G401.6 (cell line): ENCODE measurements around the gene LIN52.

Experiments
- FAIRE-seq: peaks from 2 replicates; lab custom pipeline; 2012; peaks lifted over from hg19 to GRCh38; lab: Jason Lieb, UNC

Gene LIN52

DNA sequence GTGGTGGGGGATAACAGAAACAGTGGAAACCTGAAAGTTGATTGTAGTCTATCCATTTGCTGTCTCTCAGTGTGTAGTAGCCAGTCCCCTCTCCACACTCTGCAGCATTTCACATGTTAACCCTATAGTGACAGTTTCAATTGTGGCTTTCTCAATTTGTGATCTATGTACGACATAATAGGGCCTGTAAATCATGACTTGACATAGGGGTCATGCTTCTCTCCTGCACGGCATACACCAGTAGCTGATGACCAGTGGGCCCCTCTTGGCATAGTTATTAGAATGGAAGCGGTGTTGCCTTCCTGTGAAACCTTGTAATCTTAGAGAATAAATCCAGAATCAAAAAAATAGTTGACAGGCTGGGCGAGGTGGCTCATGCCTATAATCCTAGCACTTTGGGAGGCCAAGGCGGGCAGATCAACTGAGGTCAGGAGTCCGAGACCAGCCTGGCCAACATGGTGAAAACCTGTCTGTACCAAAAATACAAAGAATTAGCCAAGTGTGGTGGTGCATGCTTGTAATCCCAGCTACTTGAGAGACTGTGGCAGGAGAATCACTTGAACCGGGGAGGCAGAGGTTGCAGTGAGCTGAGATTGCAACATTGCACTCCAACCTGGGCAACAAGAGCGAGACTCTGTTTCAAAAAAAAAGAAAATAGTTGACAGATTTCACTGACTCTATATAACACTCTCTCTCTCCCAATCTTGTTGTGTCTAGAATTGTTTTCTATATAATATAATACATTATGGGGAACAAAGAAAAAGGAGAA lies 109.9 kb downstream of the LIN52 start:
- no peak for FAIRE-seq

DNA sequence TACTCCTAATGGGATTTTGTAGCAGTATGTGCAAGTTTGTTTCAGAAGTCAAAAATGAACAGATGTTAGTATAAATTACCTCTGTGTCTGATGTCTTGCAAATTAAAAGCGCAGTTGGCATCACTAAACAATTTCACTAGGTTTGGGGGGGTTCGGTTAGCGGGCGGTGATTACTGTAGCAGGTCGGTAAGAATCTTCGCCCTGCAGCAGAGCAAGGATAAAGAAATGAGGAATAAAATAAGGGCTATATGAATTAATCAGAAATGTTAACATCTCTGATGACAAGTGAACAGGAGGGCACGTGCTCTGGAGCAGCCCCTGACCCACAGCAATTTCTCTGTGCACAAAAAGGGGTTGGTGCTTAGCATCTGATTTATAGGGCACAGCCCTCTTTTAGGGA lies 110.9 kb downstream of the LIN52 start:
- no peak for FAIRE-seq

DNA sequence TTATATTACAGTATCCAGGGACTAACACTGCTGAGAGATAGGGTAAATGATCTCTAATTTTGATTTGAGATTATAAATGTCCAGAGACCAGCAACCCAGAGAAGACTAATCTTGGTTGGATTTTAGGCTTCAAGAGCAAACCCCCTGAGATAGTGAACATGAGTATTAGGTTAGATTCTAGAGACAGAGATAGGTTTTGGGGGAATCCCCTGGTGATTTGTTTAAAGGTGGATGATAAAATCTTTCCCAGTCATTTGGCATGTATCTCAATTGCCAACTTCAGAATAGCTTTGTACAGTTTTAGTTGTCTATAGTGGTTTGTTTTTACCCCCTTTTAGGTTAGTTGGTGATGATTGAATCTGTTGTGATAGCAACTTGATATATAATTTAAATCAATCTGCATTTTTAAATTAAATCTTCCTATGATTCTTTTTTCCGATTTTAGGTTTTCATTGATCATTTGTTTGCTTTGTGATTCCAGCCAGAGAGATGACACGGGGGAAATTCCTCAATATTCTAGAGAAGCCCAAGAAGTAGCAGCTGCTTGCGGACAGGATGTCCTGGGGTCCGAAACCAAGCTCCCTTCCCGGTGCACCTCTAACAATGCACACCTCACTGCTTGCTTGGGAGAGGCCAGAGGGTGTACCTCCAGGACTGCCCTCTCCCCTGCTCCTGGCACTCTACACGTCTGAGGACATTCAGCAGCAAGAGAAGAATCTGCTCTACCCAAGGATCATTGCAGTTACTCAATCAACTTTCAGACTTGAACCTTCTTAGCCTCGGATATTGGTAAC lies 113.9 kb downstream of the LIN52 start:
- FAIRE-seq = no peak

DNA sequence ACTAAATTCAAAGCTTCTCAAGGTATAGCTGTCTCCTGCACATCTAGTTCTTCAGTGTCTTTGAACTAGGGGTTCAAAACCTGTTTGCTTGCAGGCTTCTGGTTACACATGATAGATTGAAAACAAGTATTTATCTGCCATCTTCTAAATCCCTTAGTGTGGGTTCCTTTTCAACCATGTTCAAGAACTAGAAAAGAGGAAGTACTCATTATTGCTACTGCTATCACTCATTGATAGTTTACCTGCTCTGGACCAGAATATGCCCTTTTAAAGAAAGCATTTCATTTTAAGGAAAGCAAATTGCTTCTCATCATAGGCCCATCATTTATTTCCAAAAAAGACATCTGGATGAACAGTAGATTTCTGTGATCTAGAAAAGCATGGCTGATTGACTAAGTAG lies 117.4 kb downstream of the LIN52 start:
- FAIRE-seq = no peak

DNA sequence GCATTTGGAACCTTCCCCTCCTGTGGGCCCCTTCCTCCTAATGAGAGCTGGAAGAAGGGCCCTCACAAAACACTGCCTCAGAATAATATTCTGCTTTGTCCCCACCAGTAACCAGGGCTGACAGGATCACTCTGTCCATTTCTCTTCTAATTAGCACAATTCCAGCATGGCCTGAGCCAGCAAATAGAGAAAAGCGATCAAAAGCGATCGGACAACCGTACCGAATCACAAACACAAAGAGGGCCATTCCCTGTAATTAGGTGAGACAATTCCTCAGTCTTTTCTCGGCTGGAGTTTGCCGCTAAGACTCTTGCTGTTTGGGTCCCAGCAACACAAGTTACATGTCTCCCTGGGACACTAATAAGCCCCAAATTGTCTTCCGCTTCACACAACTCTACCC lies 118.9 kb downstream of the LIN52 start:
- no peak for FAIRE-seq

DNA sequence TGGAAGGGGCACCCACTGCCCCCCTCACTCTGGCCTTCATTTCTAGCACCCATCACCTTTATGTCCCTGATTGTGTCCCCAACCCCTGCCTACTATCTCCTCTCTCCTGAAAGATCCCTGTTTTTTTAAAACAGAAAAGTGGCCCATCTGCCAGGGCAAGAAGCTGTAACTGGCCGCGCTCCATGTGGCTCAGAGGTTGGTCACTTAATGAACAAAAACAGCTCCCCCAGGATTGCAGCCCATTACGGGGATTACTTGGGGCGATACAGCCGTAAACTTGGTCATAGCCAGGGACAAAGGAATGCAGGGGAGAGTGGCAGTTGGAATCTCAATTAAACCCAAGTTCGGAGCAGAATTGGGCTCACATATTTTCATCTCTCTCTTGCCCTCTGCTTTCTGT lies 119.7 kb downstream of the LIN52 start:
- no peak for FAIRE-seq

DNA sequence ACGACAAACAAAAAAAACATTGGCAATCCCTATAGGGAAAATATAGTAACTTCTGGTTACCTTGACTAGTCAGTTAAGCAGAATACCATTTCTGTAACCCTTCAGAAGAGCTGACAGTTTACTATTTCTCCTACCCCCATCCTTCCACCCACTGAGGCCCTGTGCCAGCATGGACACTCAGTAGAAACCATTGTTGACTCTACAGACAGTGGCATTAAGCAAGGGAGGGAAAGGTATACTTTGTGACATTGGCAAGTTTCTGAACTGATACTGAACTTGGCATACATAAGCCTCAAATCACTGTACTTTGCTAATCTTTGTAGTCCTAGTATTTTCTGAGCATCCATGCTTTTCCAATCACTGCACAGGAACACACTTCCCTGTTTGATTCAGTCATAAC lies 121.1 kb downstream of the LIN52 start:
- FAIRE-seq = no peak

DNA sequence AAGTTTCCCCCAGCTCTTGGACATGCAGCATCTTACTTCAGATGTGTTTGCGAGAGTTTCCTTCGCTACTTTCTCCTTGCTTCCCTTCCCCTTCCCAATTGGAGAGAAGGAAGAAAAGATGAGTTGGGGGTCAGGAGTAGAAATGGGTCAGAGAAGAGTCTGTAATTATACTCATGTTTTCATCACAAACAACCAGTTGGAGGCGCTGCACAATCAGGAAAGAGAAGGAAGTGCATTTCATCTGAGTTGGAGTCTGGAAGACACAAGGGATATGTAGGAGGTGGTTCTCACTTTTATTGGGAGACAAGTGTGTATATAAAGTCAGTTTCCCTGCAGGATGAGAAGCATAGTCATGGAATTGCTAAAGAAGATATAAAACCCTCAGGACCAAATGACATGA lies 123.2 kb downstream of the LIN52 start:
- FAIRE-seq = peak; percentile 28

DNA sequence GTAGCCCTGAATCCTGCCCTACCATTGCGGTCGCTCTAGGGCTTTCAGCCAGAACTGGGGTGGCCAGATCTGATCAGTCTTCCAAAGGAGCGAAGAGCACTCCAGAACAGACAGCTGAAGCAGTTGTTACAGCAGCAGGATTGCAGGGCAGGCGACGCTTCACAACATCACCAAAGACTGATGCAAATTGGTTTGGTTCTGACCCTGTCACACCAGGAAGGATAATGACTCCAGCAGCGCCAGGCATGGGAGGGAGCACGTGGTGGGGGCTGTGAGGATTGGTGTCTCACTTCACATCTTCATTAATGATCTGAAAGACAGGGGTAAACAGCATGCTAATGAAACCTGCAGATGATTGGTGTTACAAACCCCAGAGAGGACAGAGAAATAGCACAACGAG lies 123.9 kb downstream of the LIN52 start:
- no peak for FAIRE-seq

DNA sequence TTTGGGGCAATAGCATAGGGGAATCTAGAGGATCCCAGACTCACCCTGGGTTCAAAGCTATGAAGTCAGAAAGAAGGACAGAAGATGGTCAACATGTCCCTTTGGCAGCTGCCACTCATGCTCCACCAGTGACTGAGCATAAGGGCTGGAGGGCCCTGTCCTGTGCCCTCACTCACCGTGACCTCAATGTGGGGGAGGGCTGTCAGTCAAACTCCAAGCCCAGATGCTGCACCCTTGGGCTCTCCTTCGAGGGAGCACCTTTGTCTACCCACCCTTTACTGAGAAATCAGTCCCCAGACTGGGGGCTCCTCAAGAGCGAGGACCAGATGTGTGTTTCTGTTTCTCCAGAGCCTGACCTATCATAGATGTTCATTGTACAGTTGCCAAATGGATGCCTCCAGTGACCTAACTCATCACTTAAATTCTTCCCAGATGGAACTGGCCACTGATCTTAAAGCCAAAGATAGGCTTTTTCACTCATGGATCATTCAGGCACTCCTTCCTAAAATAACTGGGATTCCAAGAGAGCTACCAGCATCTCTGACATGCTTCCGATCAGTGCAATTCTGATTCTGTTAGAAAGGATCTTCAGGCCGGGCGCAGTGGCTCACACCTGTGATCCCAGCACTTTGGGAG lies 127.3 kb downstream of the LIN52 start:
- no peak for FAIRE-seq

DNA sequence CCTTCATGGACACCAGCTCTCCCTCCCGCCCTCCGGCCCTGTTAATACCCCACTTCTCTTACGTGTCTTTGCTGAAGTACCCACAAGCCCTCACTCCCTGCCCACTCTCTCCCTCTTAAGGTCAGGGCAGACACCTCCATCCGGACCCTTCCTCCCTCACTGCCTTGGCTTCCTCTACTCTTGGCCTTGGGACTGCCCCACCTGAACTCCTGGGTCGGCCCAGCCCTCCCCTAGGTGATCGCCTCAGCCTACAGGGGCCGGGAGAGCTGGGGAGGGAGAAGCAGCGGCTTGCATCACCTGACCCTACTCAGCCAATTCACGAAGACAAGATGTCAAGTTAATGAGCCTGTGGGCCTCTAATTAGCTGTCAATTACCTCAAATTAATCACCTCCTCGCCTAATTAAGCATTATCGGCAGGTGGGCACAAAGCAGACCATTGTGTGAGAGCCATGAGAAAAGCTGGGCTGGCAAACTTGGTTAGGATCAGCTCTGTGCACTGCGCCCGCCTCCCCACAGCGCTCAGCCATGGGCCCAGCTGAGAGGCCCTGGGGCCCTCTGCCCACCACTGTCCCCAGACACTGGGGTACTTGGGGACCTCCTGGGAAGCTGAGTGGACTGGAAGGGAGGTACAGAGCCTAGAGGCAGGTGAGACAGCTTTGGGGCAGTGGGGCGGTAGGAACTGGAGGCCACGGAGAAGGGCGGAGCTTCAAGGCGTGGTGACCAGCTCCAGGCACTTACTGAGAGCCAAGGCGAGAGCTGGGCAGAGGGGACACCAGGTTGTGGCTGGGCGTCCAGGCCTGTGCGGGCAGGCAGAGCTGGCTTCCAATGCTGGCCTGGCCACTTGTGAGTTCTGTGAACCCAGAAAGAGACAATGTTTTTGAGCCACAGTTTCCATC lies 129.4 kb downstream of the LIN52 start:
- FAIRE-seq = no peak

DNA sequence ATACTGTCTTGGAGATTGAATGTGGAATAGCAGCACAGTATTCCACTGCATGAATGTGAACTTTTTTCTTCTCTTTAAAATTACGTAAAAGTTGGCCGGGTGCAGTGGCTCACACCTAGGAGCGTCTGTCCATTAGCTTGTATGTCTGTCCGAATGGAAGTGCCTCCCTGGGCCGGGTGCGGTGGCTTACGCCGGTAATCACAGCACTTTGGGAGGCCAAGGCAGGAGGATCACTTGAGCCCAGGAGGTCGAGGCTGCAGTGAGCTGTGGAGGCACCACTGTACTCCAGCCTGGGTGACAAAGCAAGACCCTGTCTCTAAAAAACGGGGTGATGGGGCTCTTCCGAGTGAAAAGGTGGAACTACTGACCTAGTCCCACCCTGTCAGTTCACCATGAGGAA lies 131.9 kb downstream of the LIN52 start:
- FAIRE-seq = no peak

DNA sequence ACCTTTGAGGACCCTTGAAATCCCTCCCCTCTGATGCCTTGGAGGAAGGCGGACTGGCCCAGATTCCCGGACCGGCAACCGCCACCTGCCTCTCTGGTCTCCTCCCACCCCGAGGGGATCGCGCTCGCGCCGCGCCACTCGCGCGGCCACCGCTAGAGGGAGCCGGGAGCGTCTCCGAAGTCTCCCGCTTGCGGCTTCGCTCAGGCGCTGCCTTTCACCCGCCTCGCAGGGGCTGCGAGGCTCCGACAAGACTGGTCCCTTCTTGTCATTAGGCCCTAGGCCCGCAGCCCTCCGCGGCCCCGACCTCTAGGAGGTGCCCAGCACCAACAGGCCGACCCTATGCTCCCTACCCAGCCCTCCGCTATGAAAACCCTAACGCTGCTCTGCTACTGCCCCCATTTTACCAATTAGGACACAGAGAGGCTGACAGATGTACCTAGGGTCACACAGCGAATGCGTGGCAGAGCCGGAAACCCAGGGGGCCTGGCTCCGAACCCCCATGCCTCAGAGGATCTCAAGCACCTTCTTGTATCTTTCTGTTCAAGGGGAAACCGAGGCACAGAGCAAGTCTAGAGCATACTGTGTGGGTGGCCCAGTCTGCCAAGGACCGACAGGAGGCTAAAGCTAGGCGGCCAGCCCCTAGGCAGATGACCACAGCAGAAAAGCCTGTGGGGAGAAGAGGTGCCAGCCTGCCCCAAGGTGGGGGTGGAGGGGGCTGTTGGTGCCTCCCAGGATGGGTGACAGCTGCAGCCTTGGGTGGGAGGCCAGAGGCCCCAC lies 133.1 kb downstream of the LIN52 start:
- FAIRE-seq = no peak

DNA sequence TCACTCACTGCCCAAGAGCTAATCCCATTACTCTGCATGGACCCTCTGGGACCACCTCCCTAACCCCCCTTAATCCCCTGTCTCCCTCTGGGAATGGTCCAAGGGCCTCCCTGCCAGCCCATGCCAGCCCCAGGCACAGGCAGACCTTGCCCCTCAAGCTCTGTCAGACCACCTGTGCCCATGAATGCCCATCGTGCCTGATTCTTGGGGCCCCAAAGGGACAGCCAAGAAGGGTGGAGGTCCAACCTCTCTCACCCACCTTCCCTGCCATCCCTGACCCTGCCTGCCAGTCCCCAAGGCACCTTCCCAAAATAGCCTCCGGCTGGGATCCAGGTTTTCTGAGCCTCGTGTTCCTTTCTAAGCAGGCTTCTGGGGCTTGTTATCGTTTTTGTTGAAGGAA lies 133.7 kb downstream of the LIN52 start:
- FAIRE-seq = no peak

DNA sequence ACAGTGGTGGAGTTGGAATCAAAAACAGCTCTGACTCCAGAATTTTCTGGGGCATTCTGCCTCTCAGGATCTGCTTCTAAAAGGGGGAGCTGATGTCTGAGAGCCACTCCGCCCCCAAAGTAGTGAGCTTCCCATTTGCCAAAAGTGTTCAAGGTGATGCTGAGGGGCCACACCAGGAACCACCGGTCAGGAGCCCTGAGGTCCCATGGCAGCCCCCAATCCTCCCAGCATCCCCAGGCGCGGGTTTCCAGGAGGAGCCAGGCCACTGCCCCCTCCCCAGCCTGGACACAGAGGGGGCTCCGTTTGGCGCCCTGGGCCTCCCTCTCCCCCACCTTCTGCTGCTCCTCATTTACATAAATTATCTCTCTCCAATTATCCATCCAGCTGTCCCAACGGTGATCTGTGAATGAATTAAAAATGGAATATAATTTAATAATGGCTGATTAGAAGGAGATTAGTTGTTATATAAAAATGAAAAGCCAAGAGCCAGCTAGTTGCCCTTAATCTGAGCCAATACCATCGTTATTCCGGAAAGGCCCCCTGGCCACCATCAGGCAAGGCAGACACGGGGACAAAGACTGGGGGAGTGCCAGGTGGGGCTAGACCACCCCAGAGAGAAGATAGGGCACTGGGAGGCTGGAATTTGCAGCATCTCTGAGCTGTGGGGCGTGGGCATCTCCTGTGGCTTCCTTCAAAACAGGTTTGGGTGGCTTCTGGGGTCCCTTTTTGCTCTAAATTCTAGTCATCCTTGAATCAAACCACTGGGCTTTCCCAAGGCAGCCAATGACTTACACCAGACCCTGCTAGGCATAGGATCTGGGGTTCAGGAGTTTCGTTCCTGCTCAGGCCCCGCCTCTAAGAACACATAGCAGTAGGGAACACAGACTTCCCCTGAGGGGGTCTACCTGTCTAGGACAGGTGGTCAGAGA lies 134.8 kb downstream of the LIN52 start:
- FAIRE-seq = no peak

DNA sequence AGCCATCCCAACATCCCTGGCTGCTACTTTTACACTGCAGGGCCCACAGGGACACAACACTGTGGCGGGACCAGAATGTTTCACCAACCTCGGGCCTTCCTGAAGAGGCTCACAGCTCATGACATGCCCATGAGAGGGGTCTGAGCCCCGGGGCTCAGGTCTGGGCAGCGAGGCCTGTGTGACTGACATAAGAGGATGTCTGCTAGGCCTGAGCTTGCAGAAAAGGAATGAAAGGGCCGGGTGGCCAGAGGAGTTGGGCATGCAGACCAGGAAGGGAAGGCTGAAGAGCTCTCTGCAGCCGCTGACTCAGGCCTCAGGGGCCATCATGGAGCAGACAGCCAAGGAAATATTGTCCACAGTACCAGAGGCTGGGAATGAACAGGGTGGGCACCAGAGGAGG lies 136.2 kb downstream of the LIN52 start:
- FAIRE-seq = no peak

DNA sequence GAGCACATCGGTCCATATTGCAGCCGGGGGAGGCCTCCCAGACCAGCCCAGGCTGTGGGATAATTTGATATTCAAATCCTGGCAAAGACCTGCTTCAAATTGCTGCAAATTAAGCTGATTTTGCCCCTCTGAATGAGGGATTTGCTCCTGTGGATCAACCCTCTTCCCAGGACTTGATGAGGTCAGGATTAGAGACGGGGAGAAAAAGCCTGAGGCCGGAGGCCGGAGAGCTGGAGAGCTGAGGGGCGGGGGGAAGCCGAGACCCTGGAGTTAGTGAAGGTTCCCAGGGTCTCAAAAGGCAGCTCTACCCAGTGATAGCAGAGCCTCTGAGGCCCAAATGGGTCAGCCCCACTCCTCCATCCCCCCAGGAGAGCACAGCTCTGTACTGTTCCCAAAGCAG lies 137.0 kb downstream of the LIN52 start:
- FAIRE-seq = no peak

DNA sequence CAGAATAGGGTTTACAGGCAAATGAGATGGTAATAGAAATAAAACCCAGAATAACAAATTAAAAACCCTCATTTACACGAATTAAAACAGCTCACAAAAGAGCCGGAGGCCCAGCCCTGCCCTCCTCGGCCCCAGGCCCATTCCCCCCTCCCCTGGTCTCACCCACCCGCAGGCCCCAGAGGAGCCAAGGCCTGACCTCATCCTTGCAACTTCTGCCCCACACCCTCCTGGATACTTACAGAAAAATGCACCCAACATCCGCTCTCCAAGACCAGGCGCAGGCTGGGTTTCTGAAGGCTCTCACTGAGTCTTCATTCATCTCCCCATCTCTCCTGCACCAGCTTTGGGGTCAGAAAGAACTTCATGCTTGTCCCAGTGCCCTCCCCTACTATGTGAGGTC lies 138.3 kb downstream of the LIN52 start:
- no peak for FAIRE-seq

DNA sequence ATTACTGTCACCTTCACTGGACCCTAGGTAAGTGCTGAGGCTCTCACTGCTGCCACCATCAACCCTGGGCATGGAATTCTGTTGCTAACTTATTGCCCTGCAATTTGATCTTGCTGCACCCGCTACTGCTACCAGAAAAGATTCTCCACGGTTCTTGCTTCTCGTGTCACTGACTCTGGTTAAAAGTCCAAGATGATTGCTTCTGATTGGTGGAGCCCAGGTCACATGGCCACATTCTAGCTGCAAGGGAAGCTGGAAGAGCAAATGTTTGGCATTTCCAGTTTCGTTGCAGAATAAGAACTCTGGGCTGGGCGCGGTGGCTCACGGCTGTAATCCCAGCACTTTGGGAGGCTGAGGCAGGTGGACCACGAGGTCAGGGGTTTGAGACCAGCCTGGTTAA lies 147.0 kb downstream of the LIN52 start:
- FAIRE-seq = no peak

DNA sequence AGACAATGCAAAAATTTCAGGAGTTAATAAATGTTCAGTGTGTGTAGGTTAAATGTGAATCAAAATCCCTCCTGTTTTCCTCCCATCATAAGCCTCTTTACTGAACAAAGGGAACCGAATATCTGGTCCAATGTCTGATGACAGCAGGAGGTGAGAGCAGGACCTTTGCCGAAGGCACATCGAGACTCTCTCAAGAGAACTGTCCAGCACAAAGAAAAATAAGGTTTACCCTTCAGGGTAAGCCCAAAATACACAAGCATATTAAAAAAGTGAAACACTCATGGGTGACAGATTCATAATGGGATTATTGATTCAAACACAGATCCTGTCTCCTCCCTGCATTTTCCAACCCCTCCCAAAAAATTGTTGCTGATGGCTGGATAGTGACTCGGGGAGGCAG lies 150.3 kb downstream of the LIN52 start:
- no peak for FAIRE-seq

DNA sequence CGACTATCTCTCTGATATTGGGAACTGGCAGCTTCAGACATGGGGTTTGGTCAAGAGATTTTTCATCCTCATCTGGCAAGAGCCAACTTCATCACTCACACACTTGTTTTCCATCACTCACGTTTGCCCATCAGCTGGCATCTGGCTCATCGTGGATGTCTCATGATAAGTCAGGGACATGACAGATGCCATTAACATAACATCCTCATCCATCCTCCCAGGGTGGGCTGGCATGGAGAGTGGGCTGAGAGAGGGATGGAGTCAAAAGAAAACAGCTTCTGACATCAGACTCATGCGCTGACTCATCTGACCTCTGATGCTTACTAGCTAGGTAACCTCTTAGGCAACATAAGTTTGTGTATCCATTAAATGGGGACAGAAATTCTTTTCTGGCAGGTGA lies 152.7 kb downstream of the LIN52 start:
- FAIRE-seq = no peak
